GM19372 (cell line): Measurements from ENCODE around the gene NME3.

ENCODE experiments used
- ATAC-seq: cut with Tn5 transposase; IDR thresholded peaks from one replicate; pipeline ENCODE4 v1.9.1; 2021; ENCODE audit warnings: mild to moderate bottlenecking, low read depth, moderate library complexity; ENCODE audit not compliant: unreplicated experiment

The NME3 gene

GRCh38 chr16:1770328-1771187, 785 bp downstream of the NME3 start:
- no peak for ATAC-seq

GRCh38 chr16:1769402-1770300, 1.7 kb downstream of the NME3 start:
- ATAC-seq: no peak

GRCh38 chr16:1768767-1769401, 2.5 kb downstream of the NME3 start:
- ATAC-seq: no peak

GRCh38 chr16:1768061-1768766, 3.1 kb downstream of the NME3 start:
- ATAC-seq: no peak

GRCh38 chr16:1767116-1767994, 4.0 kb downstream of the NME3 start:
- no peak for ATAC-seq

GRCh38 chr16:1766701-1767100, 4.6 kb downstream of the NME3 start:
- ATAC-seq: no peak

GRCh38 chr16:1766231-1766630, 5.1 kb downstream of the NME3 start:
- ATAC-seq: no peak

DNA sequence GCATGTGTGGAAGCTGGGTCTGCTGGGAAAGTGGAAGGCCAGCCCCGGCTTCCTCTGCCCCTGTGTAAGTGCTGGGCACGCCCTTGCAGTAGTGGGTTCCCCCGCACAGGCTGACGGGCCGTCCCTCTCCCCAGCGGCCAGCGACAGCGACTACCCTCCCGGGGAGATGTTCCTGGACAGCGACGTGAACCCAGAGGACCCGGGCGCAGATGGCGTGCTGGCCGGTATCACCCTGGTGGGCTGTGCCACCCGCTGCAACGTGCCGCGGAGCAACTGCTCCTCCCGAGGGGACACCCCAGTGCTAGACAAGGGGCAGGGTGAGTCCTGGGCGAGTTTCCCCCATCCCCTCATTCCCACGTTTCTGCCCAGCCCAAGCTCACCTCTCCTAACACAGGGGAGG, 5.5 kb downstream of the NME3 start:
- ATAC-seq: no peak

DNA sequence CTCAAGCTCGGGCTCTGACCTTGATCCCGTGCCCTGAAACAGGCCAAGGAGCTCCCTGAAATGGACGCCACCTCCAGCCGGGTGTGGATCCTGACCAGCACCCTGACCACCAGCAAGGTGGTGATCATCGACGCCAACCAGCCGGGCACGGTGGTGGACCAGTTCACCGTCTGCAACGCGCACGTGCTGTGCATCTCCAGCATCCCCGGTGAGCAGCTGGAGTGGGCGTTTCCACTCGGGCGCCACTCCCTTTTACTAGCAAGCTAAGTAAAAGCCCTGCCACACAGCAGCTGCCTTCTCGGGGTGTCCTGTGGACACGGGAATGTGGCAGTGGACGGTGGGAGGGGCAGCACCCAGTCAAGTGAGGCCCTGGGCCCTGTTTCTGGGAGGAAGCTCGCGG, 6.4 kb downstream of the NME3 start:
- ATAC-seq: no peak

DNA sequence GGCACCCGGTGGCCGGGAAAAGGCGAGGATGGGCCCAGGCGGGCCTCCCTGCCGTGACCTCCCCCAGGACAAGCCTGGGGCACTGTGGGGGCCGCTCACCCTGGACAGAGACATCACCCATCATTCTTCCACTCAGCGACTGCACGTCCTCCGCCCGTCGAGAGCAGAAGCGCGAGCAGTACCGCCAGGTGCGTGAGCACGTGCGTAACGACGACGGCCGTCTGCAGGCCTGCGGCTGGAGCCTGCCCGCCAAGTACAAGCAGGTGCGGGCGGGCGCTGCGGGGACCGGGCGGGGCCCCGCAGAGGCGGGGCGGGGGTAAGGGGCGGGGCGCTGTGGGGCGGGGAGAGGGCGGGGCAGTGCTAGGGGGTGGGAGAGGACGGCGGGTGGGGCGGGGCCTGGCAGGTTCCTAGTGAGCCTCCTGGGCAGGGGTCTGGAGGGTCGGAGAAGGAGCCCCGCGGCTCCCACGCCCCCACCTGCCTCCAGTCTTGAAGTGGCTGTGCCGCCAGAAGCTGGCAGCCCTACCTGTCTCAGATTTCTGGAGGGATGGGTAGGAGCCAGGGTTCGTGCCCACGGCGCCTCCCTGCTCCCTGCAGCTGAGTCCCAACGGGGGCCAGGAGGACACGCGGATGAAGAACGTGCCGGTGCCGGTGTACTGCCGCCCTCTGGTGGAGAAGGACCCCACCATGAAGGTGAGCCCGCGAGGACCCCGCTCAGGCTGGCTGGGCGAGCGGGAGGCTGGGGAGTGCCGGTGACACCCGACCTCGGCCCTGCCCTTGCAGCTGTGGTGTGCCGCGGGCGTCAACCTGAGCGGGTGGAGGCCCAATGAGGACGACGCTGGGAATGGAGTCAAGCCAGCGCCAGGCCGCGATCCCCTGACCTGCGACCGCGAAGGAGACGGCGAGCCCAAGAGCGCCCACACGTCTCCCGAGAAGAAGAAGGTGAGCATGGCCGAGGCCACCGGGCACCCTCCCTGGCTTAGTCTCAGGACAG, 7.5 kb downstream of the NME3 start:
- ATAC-seq: no peak

DNA sequence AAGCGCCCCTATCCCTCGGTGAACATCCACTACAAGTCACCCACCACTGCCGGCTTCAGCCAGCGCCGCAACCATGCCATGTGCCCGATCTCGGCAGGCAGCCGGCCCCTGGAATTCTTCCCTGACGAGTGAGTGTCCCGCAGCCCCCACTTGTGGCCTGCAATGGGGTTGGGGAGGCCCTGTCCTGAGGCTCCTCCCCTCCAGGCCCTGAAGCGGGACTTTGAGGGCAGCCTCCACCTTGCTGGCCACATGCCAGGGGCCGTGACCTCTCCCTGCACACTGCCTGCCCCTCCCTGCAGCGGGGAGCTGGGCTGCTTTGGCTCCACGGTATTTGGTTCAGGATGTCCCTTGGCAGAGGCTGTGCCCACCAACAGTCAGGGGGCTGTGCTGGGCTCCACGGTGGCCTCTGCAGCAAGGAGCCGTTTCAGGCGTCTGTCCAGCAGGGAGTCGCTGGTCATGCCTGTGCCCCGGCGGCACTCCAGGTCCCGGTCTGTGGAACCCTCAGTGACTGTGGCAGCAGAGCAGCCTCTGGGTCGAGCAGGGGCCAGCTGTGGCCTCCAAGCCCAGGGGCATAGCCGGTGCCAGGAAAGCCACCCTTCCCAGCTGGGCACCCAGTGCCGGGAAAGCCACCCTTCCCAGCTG, 8.3 kb downstream of the NME3 start:
- no peak for ATAC-seq

GRCh38 chr16:1762196-1762878, 9.0 kb downstream of the NME3 start:
- ATAC-seq: no peak

GRCh38 chr16:1761751-1762150, 9.6 kb downstream of the NME3 start:
- no peak for ATAC-seq

DNA sequence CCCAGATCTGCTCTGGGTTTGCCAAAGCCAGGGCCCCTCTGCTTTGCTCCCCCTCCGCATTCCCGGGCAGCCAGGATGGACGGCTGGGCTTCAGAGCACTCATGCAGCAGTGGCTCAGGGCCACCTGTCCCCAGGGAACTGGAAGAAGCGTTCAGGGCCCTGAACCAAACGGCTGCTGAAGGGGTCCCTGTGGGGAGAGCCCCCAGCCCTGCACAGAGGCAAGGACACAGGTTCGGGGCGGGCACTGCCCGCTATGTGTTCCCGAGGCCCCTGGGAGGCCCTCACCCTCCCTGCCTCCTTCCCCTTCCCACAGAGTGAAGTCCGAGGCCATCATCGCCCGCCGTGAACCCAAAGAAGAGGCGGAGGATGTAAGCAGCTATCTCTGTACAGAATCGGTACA, 10.4 kb downstream of the NME3 start:
- no peak for ATAC-seq

- no peak for ATAC-seq
Measured at GRCh38 chr16:1759511-1759910, 11.8 kb downstream of the NME3 start.

DNA sequence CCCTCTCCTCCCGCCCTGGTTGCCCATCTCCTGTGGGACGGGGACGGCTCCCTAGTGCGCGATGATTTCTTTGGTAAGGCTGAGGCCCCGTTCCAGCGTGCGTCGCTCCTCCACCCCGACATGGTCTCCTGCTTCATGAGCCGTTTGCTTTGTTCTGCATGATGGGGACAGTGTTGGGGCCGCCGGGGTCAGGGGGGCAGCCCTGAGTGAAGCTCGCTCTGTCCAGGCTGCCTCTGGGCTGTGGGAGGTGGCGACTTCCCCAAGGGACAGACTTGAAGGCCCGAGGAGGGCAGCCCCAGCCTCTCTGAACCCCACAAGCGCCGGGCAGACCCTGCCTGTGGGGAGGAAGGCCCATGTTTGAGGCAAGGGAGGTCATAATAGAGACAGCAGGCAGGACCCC, 12.4 kb downstream of the NME3 start:
- no peak for ATAC-seq

- ATAC-seq: no peak
Measured at GRCh38 chr16:1757714-1758461, 13.5 kb downstream of the NME3 start.
